H1 (cell line): ENCODE data around the gene EIF4E1B.

Experiments used
- ATF2 ChIP-seq: IDR thresholded peaks from 2 replicates; pipeline ENCODE4 v1.6.1; 2012; ENCODE audit warnings: low read length, inconsistent platforms
- HDAC2 ChIP-seq, 2 experiments: fragments of 300-600 bp in 1 of 2; sonication (generic) in 1 of 2; IDR thresholded peaks; 2 replicates each; pipeline ENCODE4 v1.6.1; 2011 to 2012; ENCODE audit warnings: low read depth in 2 of 2, low read length in 2 of 2, mild to moderate bottlenecking in 2 of 2, moderate library complexity in 2 of 2, borderline replicate concordance in 1 of 2, inconsistent platforms in 1 of 2
- POLR2AphosphoS5 ChIP-seq: IDR thresholded peaks from 2 replicates; pipeline ENCODE4 v1.6.1; 2011; ENCODE audit warnings: low read depth, low read length
- TAF1 ChIP-seq: IDR thresholded peaks from 2 replicates; pipeline ENCODE4 v1.6.1; 2011; ENCODE audit warnings: mild to moderate bottlenecking, low read depth, low read length

DNA sequence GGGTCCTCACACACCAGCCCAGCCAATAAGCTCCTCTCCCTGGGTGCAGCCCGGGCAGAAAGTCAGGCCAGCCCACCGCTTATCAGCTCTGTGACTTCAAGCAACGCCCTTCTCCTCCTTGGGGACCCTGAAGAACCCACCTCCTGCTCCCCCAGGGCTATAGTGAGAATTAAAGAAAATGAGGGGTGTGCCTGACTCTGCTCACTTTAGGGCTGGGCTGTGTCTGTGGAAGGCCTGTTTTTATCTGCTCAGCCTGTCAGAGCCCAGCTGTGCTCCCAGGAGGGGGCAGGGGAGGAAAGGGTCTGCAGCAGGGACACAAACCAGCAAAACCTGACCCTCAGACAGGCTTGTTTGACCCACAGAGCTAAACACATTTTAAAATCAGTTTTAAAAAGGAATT is 24.4 kb upstream of the EIF4E1B start:
- TF ChIP-seq TAF1 (no peak), HDAC2 (IDR thresholded peaks at IDR 0.05; ENCODE audit: borderline replicate concordance in 1 of 2, low read depth in 2 of 2, low read length in 2 of 2) (no peak), POLR2AphosphoS5 (no peak), ATF2 (no peak)
